ENCODE measurements around the gene ZNF277.

ZNF277 gene

GRCh38 chr7:112195717-112196116 lies 10.8 kb upstream of the ZNF277 start:
- DNase-seq (ENCODE audit: low read depth): no peak
- no peak overlapping the region for H3K4me3 ChIP-seq (ENCODE audit: low read depth, low read length)
- TF ChIP-seq POLR2A (IDR thresholded peaks at IDR 0.05; ENCODE audit: extremely low read depth, insufficient read length) (no peak), MYC (IDR thresholded peaks at IDR 0.05; ENCODE audit: low read depth, low read length) (no peak)
- TF ChIP-seq, protein P1, sequence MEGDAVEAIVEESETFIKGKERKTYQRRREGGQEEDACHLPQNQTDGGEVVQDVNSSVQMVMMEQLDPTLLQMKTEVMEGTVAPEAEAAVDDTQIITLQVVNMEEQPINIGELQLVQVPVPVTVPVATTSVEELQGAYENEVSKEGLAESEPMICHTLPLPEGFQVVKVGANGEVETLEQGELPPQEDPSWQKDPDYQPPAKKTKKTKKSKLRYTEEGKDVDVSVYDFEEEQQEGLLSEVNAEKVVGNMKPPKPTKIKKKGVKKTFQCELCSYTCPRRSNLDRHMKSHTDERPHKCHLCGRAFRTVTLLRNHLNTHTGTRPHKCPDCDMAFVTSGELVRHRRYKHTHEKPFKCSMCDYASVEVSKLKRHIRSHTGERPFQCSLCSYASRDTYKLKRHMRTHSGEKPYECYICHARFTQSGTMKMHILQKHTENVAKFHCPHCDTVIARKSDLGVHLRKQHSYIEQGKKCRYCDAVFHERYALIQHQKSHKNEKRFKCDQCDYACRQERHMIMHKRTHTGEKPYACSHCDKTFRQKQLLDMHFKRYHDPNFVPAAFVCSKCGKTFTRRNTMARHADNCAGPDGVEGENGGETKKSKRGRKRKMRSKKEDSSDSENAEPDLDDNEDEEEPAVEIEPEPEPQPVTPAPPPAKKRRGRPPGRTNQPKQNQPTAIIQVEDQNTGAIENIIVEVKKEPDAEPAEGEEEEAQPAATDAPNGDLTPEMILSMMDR (IDR thresholded peaks at IDR 0.05; ENCODE audit: low read depth, low read length): no peak
- TF ChIP-seq, protein P2, sequence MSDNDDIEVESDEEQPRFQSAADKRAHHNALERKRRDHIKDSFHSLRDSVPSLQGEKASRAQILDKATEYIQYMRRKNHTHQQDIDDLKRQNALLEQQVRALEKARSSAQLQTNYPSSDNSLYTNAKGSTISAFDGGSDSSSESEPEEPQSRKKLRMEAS (IDR thresholded peaks at IDR 0.05; ENCODE audit: low read depth, low read length): no peak

DNA sequence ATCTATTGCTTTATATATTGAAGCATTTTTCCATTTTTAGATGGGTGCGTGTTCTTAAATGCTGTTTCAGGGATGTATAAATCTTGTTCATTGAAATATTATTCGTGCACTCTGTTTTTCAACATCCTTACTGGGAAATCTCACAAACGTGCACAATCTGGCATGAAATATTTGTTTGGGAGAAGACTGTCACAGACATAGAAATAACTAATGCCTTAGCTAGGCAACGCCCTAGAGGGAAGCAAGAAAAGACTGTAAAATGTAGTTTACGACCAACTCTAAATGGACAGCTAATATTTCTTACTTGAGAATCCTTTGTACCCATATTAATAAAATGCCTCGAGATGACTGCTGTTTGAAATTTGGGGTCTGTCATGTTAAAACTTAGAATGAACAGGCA lies 9.2 kb upstream of the ZNF277 start:
- no peak overlapping the region for H3K4me3 ChIP-seq (ENCODE audit: low read depth, low read length)
- no peak for TF ChIP-seq MYC (IDR thresholded peaks at IDR 0.05; ENCODE audit: low read depth, low read length)
- TF ChIP-seq, protein P2 (IDR thresholded peaks at IDR 0.05; ENCODE audit: low read depth, low read length): no peak
- TF ChIP-seq, protein P1 (IDR thresholded peaks at IDR 0.05; ENCODE audit: low read depth, low read length): no peak
- TF ChIP-seq POLR2A (IDR thresholded peaks at IDR 0.05; ENCODE audit: extremely low read depth, insufficient read length): no peak
- no peak for DNase-seq (ENCODE audit: low read depth)

DNA sequence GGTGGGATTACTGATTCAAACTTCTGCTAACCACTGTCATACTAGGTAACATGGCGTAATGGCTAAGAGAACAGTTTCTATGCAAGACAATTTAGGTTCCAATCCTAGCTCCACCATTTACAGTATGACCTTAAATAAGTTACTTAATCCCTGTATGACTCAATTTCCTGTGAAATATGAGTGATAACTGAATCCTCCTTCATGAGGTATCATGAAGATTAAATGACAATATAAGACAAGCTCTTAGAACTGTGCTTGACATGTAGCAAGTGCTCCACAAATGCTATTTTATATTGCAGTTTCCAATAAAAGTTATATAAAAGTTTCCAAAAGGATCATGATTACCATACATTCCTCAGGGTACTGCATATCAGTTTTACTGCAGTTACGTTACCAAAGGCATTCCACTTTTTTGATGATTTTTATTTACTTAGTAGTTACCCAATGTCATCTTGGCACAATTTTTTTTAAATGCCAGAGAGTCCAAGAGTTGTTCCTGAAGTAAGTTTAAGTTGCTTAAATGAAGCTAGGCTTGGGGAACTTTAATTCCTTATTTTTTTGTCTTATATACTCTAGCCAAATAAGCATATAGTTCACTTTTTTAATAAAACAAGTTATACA lies 7.3 kb upstream of the ZNF277 start:
- TF ChIP-seq POLR2A (IDR thresholded peaks at IDR 0.05; ENCODE audit: extremely low read depth, insufficient read length): no peak
- TF ChIP-seq, protein P1 (IDR thresholded peaks at IDR 0.05; ENCODE audit: low read depth, low read length): no peak
- no peak for TF ChIP-seq MYC (IDR thresholded peaks at IDR 0.05; ENCODE audit: low read depth, low read length)
- TF ChIP-seq, protein P2 (IDR thresholded peaks at IDR 0.05; ENCODE audit: low read depth, low read length): no peak
- no peak overlapping the region for H3K4me3 ChIP-seq (ENCODE audit: low read depth, low read length)
- peak; percentile 82 for DNase-seq (ENCODE audit: low read depth)

- H3K4me3 ChIP-seq (ENCODE audit: low read depth, low read length): no peak overlapping the region
- peak; percentile 18 for DNase-seq (ENCODE audit: low read depth)
- TF ChIP-seq, protein P1 (IDR thresholded peaks at IDR 0.05; ENCODE audit: low read depth, low read length): no peak
- no peak for TF ChIP-seq MYC (IDR thresholded peaks at IDR 0.05; ENCODE audit: low read depth, low read length)
- no peak for TF ChIP-seq POLR2A (IDR thresholded peaks at IDR 0.05; ENCODE audit: extremely low read depth, insufficient read length)
- TF ChIP-seq, protein P2 (IDR thresholded peaks at IDR 0.05; ENCODE audit: low read depth, low read length): no peak
Observed at GRCh38 chr7:112199672-112200071, 6.8 kb upstream of the ZNF277 start.

DNA sequence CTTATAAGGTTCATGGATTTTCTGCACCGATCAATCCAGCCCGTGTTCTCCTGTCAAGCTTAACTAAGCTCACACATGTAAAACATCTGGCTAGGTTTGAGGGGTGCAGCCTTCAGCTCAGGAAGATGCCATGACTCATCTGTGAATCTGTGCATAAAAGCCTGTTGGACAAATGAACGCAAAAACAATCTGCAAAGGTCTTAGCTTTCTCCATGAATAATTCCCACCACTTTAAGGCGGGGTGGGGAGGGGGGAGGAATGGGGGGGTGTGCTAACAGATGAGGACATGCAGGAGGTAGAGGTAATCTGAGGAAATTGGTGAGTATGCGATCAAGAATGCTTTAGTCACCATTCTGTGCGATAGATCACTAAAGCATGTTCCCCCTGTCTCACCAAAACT lies 5.1 kb upstream of the ZNF277 start:
- H3K4me3 ChIP-seq (ENCODE audit: low read depth, low read length): no peak overlapping the region
- DNase-seq (ENCODE audit: low read depth): no peak
- TF ChIP-seq MYC (IDR thresholded peaks at IDR 0.05; ENCODE audit: low read depth, low read length) (no peak), POLR2A (IDR thresholded peaks at IDR 0.05; ENCODE audit: extremely low read depth, insufficient read length) (no peak)
- TF ChIP-seq, protein P1 (IDR thresholded peaks at IDR 0.05; ENCODE audit: low read depth, low read length): no peak
- TF ChIP-seq, protein P2 (IDR thresholded peaks at IDR 0.05; ENCODE audit: low read depth, low read length): no peak
